ENCODE data around the gene IFT80.

DNA sequence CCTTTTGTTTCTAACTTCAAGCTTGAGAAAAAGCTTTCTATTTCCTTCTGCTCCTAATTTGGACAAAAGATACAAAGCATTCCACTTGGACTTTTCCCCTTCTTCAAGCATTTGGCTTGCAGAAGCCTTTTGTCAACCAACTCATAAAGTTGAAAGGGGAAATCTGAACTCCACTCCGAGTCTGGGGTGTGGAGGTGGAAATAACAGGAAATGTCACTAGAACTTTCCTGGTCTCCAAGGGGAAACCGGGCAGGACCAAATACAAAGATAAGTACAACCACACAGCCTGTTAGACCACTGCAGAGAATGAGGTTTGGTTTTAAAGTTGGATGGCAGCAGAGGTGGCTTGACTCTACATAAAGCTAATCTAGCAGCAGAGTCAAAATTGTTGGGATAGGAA lies 178.0 kb downstream of the IFT80 start:
- TF ChIP-seq POLR2AphosphoS5 (IDR thresholded peaks at IDR 0.05; ENCODE audit: low read depth, low read length) (no peak), POLR2A (IDR thresholded peaks at IDR 0.05; ENCODE audit: low read depth, low read length) (no peak), TAF1 (IDR thresholded peaks at IDR 0.05; ENCODE audit: borderline replicate concordance, low read depth, low read length) (no peak)

Data from GM12892 (cell line).